HCT116 (cell line): ENCODE measurements around the gene FGF19. TPM values are rescaled to one million over a fixed set of nuclear protein-coding genes. Genes with fewer than 3 reads are reported as not detected.

ENCODE experiments used
- ATAC-seq: fragments of 200-7000 bp; cut with Tn5 transposase; 2 replicates; pipeline ENCODE4 v1.9.1; 2020; ENCODE audit warnings: mild to moderate bottlenecking, moderate library complexity
- BruUV-seq: library from RNA; stranded (reverse); fragments of 400-500 nt; replicated peaks from 2 replicates; lab custom pipeline; 2021; lab: Mats Ljungman, UMichigan
- CTCF ChIA-PET: fragments of 300-600 bp; sonication (Branson Sonifier 250); formaldehyde crosslinking; loops from one replicate; lab custom pipeline; 2021; ENCODE audit warnings: antibody characterized with exemption; lab: Charles Lee
- POLR2A ChIA-PET: fragments of 300-600, 350-600 bp; sonication (Branson Sonifier 250); formaldehyde crosslinking; loops from one replicate; lab custom pipeline; 2021; ENCODE audit warnings: antibody characterized with exemption; lab: Charles Lee
- RAD21 ChIA-PET, 2 experiments: fragments of 300-600 bp; sonication (Branson Sonifier 250); formaldehyde crosslinking; loops; one replicate each; lab custom pipeline; 2023; ENCODE audit warnings: low total read pairs in 2 of 2; ENCODE audit not compliant: uncharacterized antibody in 2 of 2, unreplicated experiment in 2 of 2, low non-redundant PET in 1 of 2; lab: Charles Lee
- DNase-seq: peaks from one replicate; pipeline ENCODE4 v3.0.0-alpha.2; 2010; ENCODE audit warnings: low read depth, low spot score
- H2AFZ ChIP-seq: fragments of 200-600 bp; shearing (Covaris generic), sonication (generic); 2 replicates; pipeline ENCODE4 v1.6.1; 2017; ENCODE audit warnings: low read depth, mixed run types, mixed read lengths, antibody characterized with exemption, low read length; ENCODE audit not compliant: poor library complexity, severe bottlenecking
- H3K27ac ChIP-seq: 2 replicates; pipeline ENCODE4 v1.5.1; 2012; ENCODE audit warnings: low read depth, low read length
- H3K27me3 ChIP-seq: fragments of 200-600 bp; sonication (generic); 2 replicates; pipeline ENCODE4 v1.6.1; 2016; ENCODE audit warnings: mixed run types, low read length, mixed read lengths; ENCODE audit not compliant: insufficient read depth
- H3K36me3 ChIP-seq, 2 experiments: fragments of 200-500 bp in 1 of 2; fragments of 200-600 bp in 1 of 2; sonication (Bioruptor generic) in 1 of 2; sonication (generic) in 1 of 2; 2 replicates each; pipeline versions ENCODE4 v1.5.1 to v1.6.1; 2014 to 2016; ENCODE audit warnings: low read length in 2 of 2, inconsistent platforms in 1 of 2, mixed read lengths in 1 of 2, mixed run types in 1 of 2; ENCODE audit not compliant: insufficient read depth in 2 of 2, control insufficient read depth in 1 of 2
- H3K4me1 ChIP-seq, 2 experiments: fragments of 200-600 bp in 1 of 2; sonication (generic) in 1 of 2; 2 replicates each; pipeline versions ENCODE4 v1.5.1 to v1.6.1; 2012 to 2017; ENCODE audit warnings: low read length in 2 of 2, inconsistent platforms in 1 of 2, mild to moderate bottlenecking in 1 of 2, mixed read lengths in 1 of 2, mixed run types in 1 of 2, moderate library complexity in 1 of 2; ENCODE audit not compliant: insufficient read depth in 2 of 2, control insufficient read depth in 1 of 2
- H3K4me2 ChIP-seq: fragments of 200-600 bp; sonication (generic); 2 replicates; pipeline ENCODE4 v1.6.1; 2017; ENCODE audit warnings: mixed run types, low read length, mixed read lengths
- H3K4me3 ChIP-seq, 2 experiments: fragments of 200-600 bp in 1 of 2; sonication (generic) in 1 of 2; replicated peaks in 1 of 2; 2 replicates each; pipeline ENCODE4 v1.5.1; 2011 to 2016; ENCODE audit warnings: low read length in 2 of 2, control low read depth in 1 of 2, low read depth in 1 of 2, mild to moderate bottlenecking in 1 of 2, mixed read lengths in 1 of 2, mixed run types in 1 of 2
- H3K79me2 ChIP-seq: fragments of 200-600 bp; sonication (generic); 2 replicates; pipeline ENCODE4 v1.6.1; 2017; ENCODE audit warnings: mild to moderate bottlenecking, mixed run types, low read length, moderate library complexity, mixed read lengths; ENCODE audit not compliant: insufficient read depth
- H3K9ac ChIP-seq: fragments of 200-600 bp; sonication (generic); 2 replicates; pipeline ENCODE4 v1.6.1; 2016; ENCODE audit warnings: low read length, mixed read lengths
- H3K9me2 ChIP-seq: fragments of 200-600 bp; sonication (generic), shearing (Covaris generic); 2 replicates; pipeline ENCODE4 v1.6.1; 2017; ENCODE audit warnings: mixed run types, mild to moderate bottlenecking, moderate library complexity; ENCODE audit not compliant: insufficient read depth
- H3K9me3 ChIP-seq, 2 experiments: fragments of 200-500 bp in 1 of 2; fragments of 200-600 bp in 1 of 2; sonication (Bioruptor generic) in 1 of 2; sonication (generic) in 1 of 2; 2 replicates each; pipeline ENCODE4 v1.6.1; 2014 to 2017; ENCODE audit warnings: low read length in 2 of 2, mixed read lengths in 2 of 2, inconsistent platforms in 1 of 2, low read depth in 1 of 2, mild to moderate bottlenecking in 1 of 2, mixed run types in 1 of 2, moderate library complexity in 1 of 2; ENCODE audit not compliant: control insufficient read depth in 1 of 2, insufficient read depth in 1 of 2
- H4K20me1 ChIP-seq: fragments of 200-600 bp; sonication (generic), shearing (Covaris generic); 2 replicates; pipeline ENCODE4 v1.6.1; 2017; ENCODE audit warnings: mixed run types, mild to moderate bottlenecking, moderate library complexity; ENCODE audit not compliant: insufficient read depth
- EZH2phosphoT487 ChIP-seq: fragments of 200-600 bp; IDR thresholded peaks from 2 replicates; pipeline ENCODE4 v1.6.1; 2018; ENCODE audit warnings: antibody characterized with exemption, borderline replicate concordance
- FOSL1 ChIP-seq: IDR thresholded peaks from 2 replicates; pipeline ENCODE4 v1.6.1; 2012; ENCODE audit warnings: low read depth
- JUND ChIP-seq: IDR thresholded peaks from 2 replicates; pipeline ENCODE4 v1.6.1; 2012
- SP1 ChIP-seq: IDR thresholded peaks from 2 replicates; pipeline ENCODE4 v1.6.1; 2012; ENCODE audit warnings: low read depth
- SRF ChIP-seq: IDR thresholded peaks from 2 replicates; pipeline ENCODE4 v1.6.1; 2012; ENCODE audit warnings: low read depth
- TCF7L2 ChIP-seq: IDR thresholded peaks from 2 replicates; pipeline ENCODE4 v1.7.0; 2011; ENCODE audit warnings: borderline replicate concordance, inconsistent platforms; ENCODE audit not compliant: insufficient read depth, insufficient read length; ENCODE audit errors: extremely low read depth
- YY1 ChIP-seq: IDR thresholded peaks from 2 replicates; pipeline ENCODE4 v1.6.1; 2011; ENCODE audit warnings: low read length, low read depth, moderate library complexity, mild to moderate bottlenecking; ENCODE audit not compliant: insufficient replicate concordance; ENCODE audit errors: extremely low read depth
- ZFX ChIP-seq: fragments of 450-650 bp; IDR thresholded peaks from 2 replicates; pipeline ENCODE4 v1.6.1; 2017
- ZNF274 ChIP-seq: fragments of 200-500 bp; sonication (Bioruptor generic); IDR thresholded peaks from 2 replicates; pipeline ENCODE4 v1.6.1; 2014; ENCODE audit warnings: mild to moderate bottlenecking, low read depth, low read length, inconsistent platforms
- intact Hi-C: fragments of 100-400 bp; cut with micrococcal nuclease; formaldehyde crosslinking; loops from 2 replicates; pipeline ENCODE4 v1.10.0; 2022
- total RNA-seq: library from RNA; stranded (reverse); gene quantifications from one replicate; pipeline ENCODE4 v1.2.1, GENCODE V29; 2021; ENCODE audit not compliant: unreplicated experiment
- TF ChIP-seq, protein P1 (sequence below): IDR thresholded peaks from 2 replicates; pipeline ENCODE4 v1.6.1; 2012; ENCODE audit warnings: low read depth
- TF ChIP-seq, protein P2 (sequence below): IDR thresholded peaks from 2 replicates; pipeline ENCODE4 v1.6.1; 2011; ENCODE audit warnings: mild to moderate bottlenecking, low read length, moderate library complexity; ENCODE audit not compliant: insufficient replicate concordance; ENCODE audit errors: extremely low read depth

FGF19 gene
- total RNA-seq, 1 experiment from 2014 or later, result 37.5 TPM

DNA sequence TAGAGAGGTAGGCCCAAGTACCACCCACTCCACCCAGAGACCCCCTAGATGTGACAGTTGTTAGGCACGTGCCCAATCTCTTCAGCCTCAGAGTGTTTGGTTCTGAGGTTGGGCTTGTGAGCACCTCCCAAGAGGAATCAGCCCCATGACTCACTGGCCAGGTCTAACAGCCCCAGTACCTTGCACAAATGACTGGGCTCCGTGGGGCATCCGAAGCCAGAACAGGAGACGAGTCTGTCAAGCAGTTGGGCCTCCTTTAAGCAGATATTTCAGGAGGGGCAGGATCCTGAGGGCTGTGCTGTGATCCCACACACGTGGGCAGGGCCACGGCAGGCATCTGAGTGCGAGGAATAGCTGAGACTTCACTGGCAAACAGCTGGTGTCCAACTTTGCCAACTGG, 29.1 kb upstream of the FGF19 start:
- Histone ChIP-seq H3K4me2 (no peak overlapping the region), H3K9ac (no peak overlapping the region), H3K79me2 (no peaks in the 10 kb centered on the region), H4K20me1 (no peaks in the 10 kb centered on the region), H3K27ac (no peak overlapping the region), H3K36me3 (no peaks in the 10 kb centered on the region), H3K9me3 (no peaks in the 10 kb centered on the region), H3K4me3 (no peak overlapping the region), H3K9me2 (no peaks in the 10 kb centered on the region), H3K4me1 (peaks cover 0 to 3% of the 10 kb centered on the region in 2 experiments; a peak in 1 of 4 replicates), H2AFZ (no peak overlapping the region), H3K27me3 (no peaks in the 10 kb centered on the region)
- ATAC-seq, result no peak
- DNase-seq, result no peak
- ChIA-PET POLR2A (no interaction called here), RAD21 (no interaction called here), CTCF (no interaction called here)
- TF ChIP-seq FOSL1, result no peak
- TF ChIP-seq SRF, result no peak
- TF ChIP-seq ZNF274, result no peak
- no peak for TF ChIP-seq EZH2phosphoT487
- no peak for TF ChIP-seq YY1
- TF ChIP-seq SP1, result no peak
- TF ChIP-seq, protein P1, sequence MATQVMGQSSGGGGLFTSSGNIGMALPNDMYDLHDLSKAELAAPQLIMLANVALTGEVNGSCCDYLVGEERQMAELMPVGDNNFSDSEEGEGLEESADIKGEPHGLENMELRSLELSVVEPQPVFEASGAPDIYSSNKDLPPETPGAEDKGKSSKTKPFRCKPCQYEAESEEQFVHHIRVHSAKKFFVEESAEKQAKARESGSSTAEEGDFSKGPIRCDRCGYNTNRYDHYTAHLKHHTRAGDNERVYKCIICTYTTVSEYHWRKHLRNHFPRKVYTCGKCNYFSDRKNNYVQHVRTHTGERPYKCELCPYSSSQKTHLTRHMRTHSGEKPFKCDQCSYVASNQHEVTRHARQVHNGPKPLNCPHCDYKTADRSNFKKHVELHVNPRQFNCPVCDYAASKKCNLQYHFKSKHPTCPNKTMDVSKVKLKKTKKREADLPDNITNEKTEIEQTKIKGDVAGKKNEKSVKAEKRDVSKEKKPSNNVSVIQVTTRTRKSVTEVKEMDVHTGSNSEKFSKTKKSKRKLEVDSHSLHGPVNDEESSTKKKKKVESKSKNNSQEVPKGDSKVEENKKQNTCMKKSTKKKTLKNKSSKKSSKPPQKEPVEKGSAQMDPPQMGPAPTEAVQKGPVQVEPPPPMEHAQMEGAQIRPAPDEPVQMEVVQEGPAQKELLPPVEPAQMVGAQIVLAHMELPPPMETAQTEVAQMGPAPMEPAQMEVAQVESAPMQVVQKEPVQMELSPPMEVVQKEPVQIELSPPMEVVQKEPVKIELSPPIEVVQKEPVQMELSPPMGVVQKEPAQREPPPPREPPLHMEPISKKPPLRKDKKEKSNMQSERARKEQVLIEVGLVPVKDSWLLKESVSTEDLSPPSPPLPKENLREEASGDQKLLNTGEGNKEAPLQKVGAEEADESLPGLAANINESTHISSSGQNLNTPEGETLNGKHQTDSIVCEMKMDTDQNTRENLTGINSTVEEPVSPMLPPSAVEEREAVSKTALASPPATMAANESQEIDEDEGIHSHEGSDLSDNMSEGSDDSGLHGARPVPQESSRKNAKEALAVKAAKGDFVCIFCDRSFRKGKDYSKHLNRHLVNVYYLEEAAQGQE, result no peak
- no peak for TF ChIP-seq JUND
- TF ChIP-seq ZFX, result no peak
- TF ChIP-seq, protein P2, sequence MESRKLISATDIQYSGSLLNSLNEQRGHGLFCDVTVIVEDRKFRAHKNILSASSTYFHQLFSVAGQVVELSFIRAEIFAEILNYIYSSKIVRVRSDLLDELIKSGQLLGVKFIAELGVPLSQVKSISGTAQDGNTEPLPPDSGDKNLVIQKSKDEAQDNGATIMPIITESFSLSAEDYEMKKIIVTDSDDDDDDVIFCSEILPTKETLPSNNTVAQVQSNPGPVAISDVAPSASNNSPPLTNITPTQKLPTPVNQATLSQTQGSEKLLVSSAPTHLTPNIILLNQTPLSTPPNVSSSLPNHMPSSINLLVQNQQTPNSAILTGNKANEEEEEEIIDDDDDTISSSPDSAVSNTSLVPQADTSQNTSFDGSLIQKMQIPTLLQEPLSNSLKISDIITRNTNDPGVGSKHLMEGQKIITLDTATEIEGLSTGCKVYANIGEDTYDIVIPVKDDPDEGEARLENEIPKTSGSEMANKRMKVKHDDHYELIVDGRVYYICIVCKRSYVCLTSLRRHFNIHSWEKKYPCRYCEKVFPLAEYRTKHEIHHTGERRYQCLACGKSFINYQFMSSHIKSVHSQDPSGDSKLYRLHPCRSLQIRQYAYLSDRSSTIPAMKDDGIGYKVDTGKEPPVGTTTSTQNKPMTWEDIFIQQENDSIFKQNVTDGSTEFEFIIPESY, result no peak
- no peak for TF ChIP-seq TCF7L2
- BruUV-seq, result no TSS peak
- intact Hi-C loops, result no loop called here
